HAP-1 (cell line): ENCODE data around the gene EXD3.
A peak's percentile ranks its signal among the peaks of the same experiment; 100 is the strongest.
"Not testable (repeated sequence)": the region's sequence is repeated elsewhere in the genome, so short reads cannot be mapped to it uniquely, and the experiment has no call there.

ENCODE experiments used
- DNase-seq, 2 experiments: peaks; one replicate each; pipeline ENCODE4 v3.0.0-alpha.2; 2016 to 2020; ENCODE audit warnings: low spot score in 2 of 2
- H3K27me3 ChIP-seq: fragments of 250-450 bp; sonication (Bioruptor Pico); 2 replicates; pipeline ENCODE4 v1.5.1; 2020; ENCODE audit warnings: low read depth, mild to moderate bottlenecking, moderate library complexity
- H3K36me3 ChIP-seq: fragments of 250-450 bp; sonication (Bioruptor Pico); replicated peaks from 2 replicates; pipeline ENCODE4 v1.5.1; 2020; ENCODE audit warnings: mild to moderate bottlenecking
- H3K4me1 ChIP-seq: fragments of 250-450 bp; sonication (Bioruptor Pico); 2 replicates; pipeline ENCODE4 v1.5.1; 2020; ENCODE audit warnings: mild to moderate bottlenecking
- H3K4me3 ChIP-seq: fragments of 250-450 bp; sonication (Bioruptor Pico); 2 replicates; pipeline ENCODE4 v1.5.1; 2020; ENCODE audit warnings: mild to moderate bottlenecking, moderate library complexity
- H3K9me3 ChIP-seq: fragments of 250-450 bp; sonication (Bioruptor Pico); 2 replicates; pipeline ENCODE4 v1.5.1; 2020; ENCODE audit warnings: mild to moderate bottlenecking, moderate library complexity
- in situ Hi-C: fragments of 300-500 bp; cut with MboI; formaldehyde crosslinking; loops from 3 replicates; pipeline ENCODE4 v1.14.3; 2020; ENCODE audit warnings: low sequenced_read_pairs, inconsistent platforms, mixed read lengths

Gene EXD3

GRCh38 chr9:137387891-137388560 lies 34.9 kb downstream of the EXD3 start:
- H3K4me3 ChIP-seq = no peak overlapping the region
- H3K36me3 ChIP-seq = no peaks in the 10 kb centered on the region
- H3K4me1 ChIP-seq = no peaks in the 10 kb centered on the region
- in situ Hi-C loops = no loop called here
- DNase-seq = no peak
- no peaks in the 10 kb centered on the region for H3K9me3 ChIP-seq
- no peaks in the 10 kb centered on the region for H3K27me3 ChIP-seq

GRCh38 chr9:137387114-137387890 lies 35.7 kb downstream of the EXD3 start:
- no peaks in the 10 kb centered on the region for H3K9me3 ChIP-seq
- no peak for DNase-seq
- no peaks in the 10 kb centered on the region for H3K27me3 ChIP-seq
- no peaks in the 10 kb centered on the region for H3K36me3 ChIP-seq
- no peak overlapping the region for H3K4me3 ChIP-seq
- no peaks in the 10 kb centered on the region for H3K4me1 ChIP-seq
- in situ Hi-C loops = no loop called here

DNA sequence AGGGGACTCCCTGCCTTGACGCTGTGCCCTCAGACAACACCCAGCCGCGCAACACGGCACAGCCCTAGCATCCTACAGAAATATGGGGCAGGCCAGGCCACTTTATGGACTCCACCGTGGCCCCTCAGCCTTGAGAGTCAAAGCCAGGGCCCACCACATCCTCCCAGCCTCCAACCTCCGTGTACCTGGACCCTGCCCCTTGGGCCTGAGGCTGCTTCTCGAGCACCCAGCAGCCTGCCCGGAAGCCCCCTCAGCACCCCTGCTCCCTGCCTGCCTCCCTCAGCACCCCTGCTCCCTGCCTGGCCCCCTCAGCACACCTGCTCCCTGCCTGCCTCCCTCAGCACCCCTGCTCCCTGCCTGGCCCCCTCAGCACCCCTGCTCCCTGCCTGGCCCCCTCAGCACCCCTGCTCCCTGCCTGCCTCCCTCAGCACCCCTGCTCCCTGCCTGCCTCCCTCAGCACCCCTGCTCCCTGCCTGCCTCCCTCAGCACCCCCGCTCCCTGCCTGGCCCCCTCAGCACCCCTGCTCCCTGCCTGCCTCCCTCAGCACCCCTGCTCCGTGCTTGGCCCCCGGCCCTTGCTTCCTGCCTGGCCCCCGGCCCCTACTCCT lies 36.4 kb downstream of the EXD3 start:
- H3K4me3 ChIP-seq, H3K36me3 ChIP-seq, H3K4me1 ChIP-seq, in situ Hi-C loops, H3K9me3 ChIP-seq, DNase-seq, H3K27me3 ChIP-seq: not testable (repeated sequence)

DNA sequence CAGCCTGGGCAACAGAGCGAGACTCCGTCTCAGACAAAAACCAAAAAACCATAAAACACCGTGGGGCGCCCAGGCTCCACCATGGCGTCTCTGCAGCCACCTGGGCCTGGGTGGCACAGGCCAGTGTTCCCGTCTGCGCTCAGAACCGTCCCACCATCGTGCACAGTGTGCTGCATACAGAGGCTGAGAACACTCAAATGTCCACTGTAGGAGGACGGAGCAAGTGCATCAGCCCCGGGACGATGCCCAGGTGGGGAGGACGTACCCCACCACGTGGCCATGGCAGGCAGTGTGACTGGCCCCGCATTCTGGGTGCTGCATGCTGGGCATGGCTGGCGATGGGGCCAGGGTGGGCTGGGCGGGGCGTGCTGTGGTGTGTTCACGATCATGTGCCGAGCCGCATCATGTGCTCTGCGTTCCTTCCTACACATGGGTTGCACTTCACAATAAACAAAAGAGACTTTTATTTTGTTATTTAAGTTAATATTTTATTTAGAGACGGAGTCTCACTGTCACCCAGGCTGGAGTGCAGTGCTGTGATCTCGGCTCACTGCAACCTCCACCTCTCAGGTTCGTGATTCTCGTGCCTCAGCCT lies 37.8 kb downstream of the EXD3 start:
- Histone ChIP-seq H3K27me3 (no peaks in the 10 kb centered on the region), H3K4me1 (no peaks in the 10 kb centered on the region), H3K36me3 (no peaks in the 10 kb centered on the region), H3K9me3 (no peaks in the 10 kb centered on the region), H3K4me3 (no peak overlapping the region)
- no peak for DNase-seq
- in situ Hi-C loops = no loop called here

DNA sequence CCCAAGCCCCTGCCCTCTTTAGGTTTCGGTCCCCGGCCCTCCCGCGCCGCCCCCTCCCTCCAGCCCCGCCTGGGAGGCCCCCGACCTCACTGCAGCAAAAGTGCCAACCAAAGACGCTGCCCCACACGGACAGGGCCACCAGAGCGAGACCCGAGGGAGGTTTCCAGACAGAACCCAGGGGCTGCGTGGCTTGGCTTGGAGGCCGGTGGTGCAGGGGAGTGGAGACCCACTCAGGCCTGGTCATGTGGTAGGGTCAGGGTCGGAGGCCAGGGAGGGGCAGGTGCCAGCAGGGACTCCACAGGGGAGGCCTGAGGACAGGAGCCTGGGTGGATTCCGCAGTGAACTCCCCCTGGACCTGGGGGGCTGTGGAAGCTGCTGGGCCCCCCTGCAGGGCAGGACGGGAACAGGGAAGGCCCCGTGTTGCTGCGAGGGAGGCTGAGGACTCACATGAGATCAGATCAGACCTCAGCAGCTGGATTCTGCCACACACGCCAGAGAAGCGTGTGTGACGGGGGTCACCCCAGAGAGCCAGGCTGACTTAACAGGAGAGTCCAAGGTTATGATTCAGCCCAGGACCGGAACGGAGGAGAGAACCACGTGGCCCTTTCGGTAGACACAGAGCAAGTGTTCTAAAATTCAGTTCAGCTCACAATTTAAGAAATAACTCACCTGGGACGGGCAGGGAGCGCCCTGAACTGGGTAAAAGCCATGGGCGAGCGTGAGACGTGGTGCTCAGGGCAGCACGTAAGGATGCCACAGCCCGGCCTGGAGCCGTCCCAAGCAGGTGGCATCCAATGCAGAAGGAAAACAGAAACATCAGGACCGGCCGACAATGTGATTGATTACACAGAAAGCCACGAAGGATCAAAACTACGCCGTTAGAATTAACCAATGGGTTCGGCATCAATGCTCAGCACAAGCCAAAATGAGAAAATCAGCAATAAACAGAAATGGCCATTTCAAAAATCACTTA lies 38.9 kb downstream of the EXD3 start:
- H3K27me3 ChIP-seq = no peaks in the 10 kb centered on the region
- no peaks in the 10 kb centered on the region for H3K9me3 ChIP-seq
- no peaks in the 10 kb centered on the region for H3K4me1 ChIP-seq
- in situ Hi-C loops = no loop called here
- DNase-seq = peak in 1 of 2 experiments; percentile 5
- H3K36me3 ChIP-seq = no peaks in the 10 kb centered on the region
- H3K4me3 ChIP-seq = no peak overlapping the region

GRCh38 chr9:137383081-137383783 lies 39.7 kb downstream of the EXD3 start:
- Histone ChIP-seq H3K27me3 (no peaks in the 10 kb centered on the region), H3K4me1 (no peaks in the 10 kb centered on the region), H3K36me3 (no peaks in the 10 kb centered on the region), H3K4me3 (no peak overlapping the region), H3K9me3 (no peaks in the 10 kb centered on the region)
- in situ Hi-C loops = no loop called here
- DNase-seq = peak in 1 of 2 experiments; percentile 6

DNA sequence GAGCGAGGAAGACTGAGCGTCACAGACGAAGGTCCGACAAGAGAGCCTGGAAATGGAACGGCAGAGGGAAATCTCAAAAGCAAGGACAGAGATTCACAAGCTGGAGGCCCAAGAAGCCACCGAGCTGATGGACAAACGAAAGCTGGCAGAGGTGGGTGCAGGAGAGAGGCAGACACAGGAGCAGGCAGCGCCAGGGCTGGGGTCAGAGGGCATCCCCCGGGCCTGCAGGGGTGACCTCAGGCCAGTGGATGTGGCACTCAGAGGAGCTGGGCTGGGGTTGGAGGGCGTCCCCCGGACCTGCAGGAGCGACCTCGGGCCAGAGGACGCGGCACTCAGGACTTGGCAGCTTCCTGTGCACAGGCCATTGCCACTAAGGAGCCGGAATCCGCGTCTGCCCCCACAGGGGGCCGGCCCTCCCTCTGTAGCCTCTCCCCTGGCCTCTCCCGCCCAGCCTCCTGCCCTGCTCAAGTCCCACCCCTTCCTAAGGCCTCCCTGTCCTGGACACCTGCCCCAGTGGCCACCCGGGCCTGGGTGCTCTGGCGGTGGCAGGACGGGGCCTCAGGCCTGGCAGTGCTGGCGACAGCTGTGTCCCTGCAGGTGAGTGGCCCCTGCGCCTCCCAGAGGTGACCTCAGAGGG lies 40.4 kb downstream of the EXD3 start:
- in situ Hi-C loops = no loop called here
- Histone ChIP-seq H3K27me3 (no peaks in the 10 kb centered on the region), H3K36me3 (no peaks in the 10 kb centered on the region), H3K9me3 (no peaks in the 10 kb centered on the region), H3K4me3 (no peak overlapping the region), H3K4me1 (no peaks in the 10 kb centered on the region)
- no peak for DNase-seq

GRCh38 chr9:137381501-137382443 lies 41.2 kb downstream of the EXD3 start:
- Histone ChIP-seq H3K9me3 (no peaks in the 10 kb centered on the region), H3K4me1 (no peaks in the 10 kb centered on the region), H3K36me3 (no peaks in the 10 kb centered on the region), H3K4me3 (no peak overlapping the region), H3K27me3 (no peaks in the 10 kb centered on the region)
- peak in 1 of 2 experiments; percentile 6 for DNase-seq
- in situ Hi-C loops = no loop called here

GRCh38 chr9:137380606-137381005 lies 42.4 kb downstream of the EXD3 start:
- no peaks in the 10 kb centered on the region for H3K4me1 ChIP-seq
- no peaks in the 10 kb centered on the region for H3K27me3 ChIP-seq
- H3K36me3 ChIP-seq = no peaks in the 10 kb centered on the region
- DNase-seq = no peak
- in situ Hi-C loops = no loop called here
- no peaks in the 10 kb centered on the region for H3K9me3 ChIP-seq
- H3K4me3 ChIP-seq = no peak overlapping the region

DNA sequence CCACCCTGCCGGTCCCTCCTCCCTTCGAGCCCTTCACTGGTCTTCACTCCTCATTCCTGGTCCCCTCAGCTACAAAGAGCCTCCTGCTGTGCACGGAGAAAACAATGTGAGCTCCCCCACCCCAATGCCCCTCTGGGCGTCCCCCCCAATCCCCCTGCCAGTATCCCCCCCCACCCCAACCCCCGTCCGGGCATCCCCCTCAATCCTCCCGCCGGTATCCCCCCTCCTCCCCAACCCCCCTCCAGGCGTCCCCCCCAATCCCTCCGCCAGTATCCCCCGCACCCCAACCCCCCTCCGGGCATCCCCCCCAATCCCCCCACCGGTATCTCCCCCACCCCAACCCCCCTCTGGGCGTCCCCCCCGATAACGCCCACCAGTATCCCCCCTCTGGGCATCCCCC lies 42.8 kb downstream of the EXD3 start:
- Histone ChIP-seq H3K4me3 (no peak overlapping the region), H3K36me3 (no peaks in the 10 kb centered on the region), H3K27me3 (no peaks in the 10 kb centered on the region), H3K9me3 (no peaks in the 10 kb centered on the region), H3K4me1 (no peaks in the 10 kb centered on the region)
- peak in 1 of 2 experiments; percentile 5 for DNase-seq
- in situ Hi-C loops = no loop called here

- no peak for DNase-seq
- Histone ChIP-seq H3K4me3 (no peak overlapping the region), H3K9me3 (no peaks in the 10 kb centered on the region), H3K36me3 (no peaks in the 10 kb centered on the region), H3K27me3 (no peaks in the 10 kb centered on the region), H3K4me1 (no peaks in the 10 kb centered on the region)
- in situ Hi-C loops = no loop called here
These were observed 43.2 kb downstream of the EXD3 start for GRCh38 chr9:137379761-137380161.
